Measurements from ENCODE around the gene CDC7. TPM values are rescaled to one million over a fixed set of nuclear protein-coding genes. Genes with fewer than 3 reads are reported as not detected.

Gene CDC7
- total and polyA plus RNA-seq, 2 donors (not counting 1 experiment from before 2014, with no cell fraction given) = 3.9 to 7.4 TPM

DNA sequence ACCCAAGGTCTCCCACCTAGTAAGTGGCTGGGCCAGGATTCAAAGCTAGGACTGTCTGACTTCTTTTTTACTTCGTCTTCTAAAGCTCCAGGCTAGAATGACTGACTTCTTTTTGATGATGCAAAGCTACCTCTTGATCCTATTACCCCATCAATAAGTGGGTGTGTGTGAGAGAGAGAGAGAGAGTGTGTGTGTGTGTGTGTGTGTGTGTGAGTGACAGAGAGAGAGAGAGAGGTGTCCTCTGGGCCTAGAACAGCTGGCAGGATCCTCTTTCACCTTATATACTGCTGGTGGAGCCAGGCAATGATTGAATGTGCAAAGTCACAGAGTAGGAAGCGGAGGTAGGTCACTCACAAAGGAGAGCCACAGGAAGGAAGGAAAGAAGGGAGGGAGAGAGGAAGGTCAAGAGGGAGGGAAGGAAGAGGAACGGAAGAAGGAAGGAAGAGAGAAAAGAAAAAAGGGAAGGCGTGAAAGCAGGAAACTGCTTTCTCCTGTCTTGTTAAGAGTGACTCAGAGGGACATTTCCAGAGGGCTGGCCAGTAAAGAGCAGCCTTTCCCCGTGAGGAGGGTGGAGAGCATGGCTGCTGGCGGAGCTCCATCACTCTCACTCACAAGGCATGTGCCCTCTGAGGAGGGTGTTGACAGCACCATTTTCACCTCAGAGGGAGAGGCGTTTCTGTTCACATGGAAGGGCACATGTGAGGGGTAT, 68.9 kb downstream of the CDC7 start:
- Histone ChIP-seq H3K9ac (ENCODE audit: low read length) (no peak overlapping the region), H3K9me3 (ENCODE audit: control extremely low read depth in 1 of 3, control insufficient read depth in 2 of 3, insufficient read depth in 1 of 3, low read length in 2 of 3) (no peaks in the 10 kb centered on the region), H3K79me2 (ENCODE audit: control insufficient read depth, insufficient read depth, low read length) (no peaks in the 10 kb centered on the region), H4K20me1 (ENCODE audit: control insufficient read depth, insufficient read depth, low read length, poor library complexity, severe bottlenecking) (no peaks in the 10 kb centered on the region), H3K36me3 (replicated peaks in 1 of 2; ENCODE audit: control extremely low read depth in 1 of 2, control insufficient read depth in 1 of 2, extremely low read depth in 1 of 2, insufficient read depth in 2 of 2, low read length in 1 of 2) (no peaks in the 10 kb centered on the region), H3K27me3 (replicated peaks in 1 of 4; ENCODE audit: control extremely low read depth in 1 of 4, control insufficient read depth in 3 of 4, insufficient read depth in 4 of 4, low read length in 3 of 4) (no peaks in the 10 kb centered on the region), H3K27ac (ENCODE audit: low read length in 2 of 2) (no peak overlapping the region), H2AFZ (ENCODE audit: insufficient read depth, low read depth, low read length, poor library complexity, severe bottlenecking) (peak overlapping the region; percentile 2), H3K4me3 (ENCODE audit: control extremely low read depth in 1 of 5, extremely low read depth in 1 of 5, insufficient read depth in 1 of 5, low read depth in 2 of 5, low read length in 4 of 5) (no peak overlapping the region), H3K4me1 (ENCODE audit: control insufficient read depth in 2 of 2, insufficient read depth in 2 of 2, low read length in 2 of 2) (peaks cover 25 to 28% of the 10 kb centered on the region in 2 donors), H3K4me2 (replicated peaks; ENCODE audit: low read depth, low read length, poor library complexity, severe bottlenecking) (no peak overlapping the region)
- ATAC-seq (ENCODE audit: low read depth) = no peak
- Mint-ChIP-seq H3K27me3 (no peaks in the 10 kb centered on the region), H3K9me3 (ENCODE audit: insufficient read depth) (no peaks in the 10 kb centered on the region), H3K27ac (peak overlapping the region; percentile 28), H3K4me3 (no peak overlapping the region), H3K4me1 (peaks cover 28% of the 10 kb centered on the region)
- TF ChIP-seq, protein P1, sequence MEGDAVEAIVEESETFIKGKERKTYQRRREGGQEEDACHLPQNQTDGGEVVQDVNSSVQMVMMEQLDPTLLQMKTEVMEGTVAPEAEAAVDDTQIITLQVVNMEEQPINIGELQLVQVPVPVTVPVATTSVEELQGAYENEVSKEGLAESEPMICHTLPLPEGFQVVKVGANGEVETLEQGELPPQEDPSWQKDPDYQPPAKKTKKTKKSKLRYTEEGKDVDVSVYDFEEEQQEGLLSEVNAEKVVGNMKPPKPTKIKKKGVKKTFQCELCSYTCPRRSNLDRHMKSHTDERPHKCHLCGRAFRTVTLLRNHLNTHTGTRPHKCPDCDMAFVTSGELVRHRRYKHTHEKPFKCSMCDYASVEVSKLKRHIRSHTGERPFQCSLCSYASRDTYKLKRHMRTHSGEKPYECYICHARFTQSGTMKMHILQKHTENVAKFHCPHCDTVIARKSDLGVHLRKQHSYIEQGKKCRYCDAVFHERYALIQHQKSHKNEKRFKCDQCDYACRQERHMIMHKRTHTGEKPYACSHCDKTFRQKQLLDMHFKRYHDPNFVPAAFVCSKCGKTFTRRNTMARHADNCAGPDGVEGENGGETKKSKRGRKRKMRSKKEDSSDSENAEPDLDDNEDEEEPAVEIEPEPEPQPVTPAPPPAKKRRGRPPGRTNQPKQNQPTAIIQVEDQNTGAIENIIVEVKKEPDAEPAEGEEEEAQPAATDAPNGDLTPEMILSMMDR (IDR thresholded peaks at IDR 0.05) = no peak
- TF ChIP-seq EZH2 (IDR thresholded peaks at IDR 0.05; ENCODE audit: borderline replicate concordance, insufficient read depth, low read depth, low read length, poor library complexity, severe bottlenecking) = no peak
- ChIA-PET POLR2A (no interaction called here), CTCF (no interaction called here)
- DNase-seq = no peak
- 70% methylated on average over 4 of the region's 7 CpGs for WGBS (ENCODE audit: insufficient coverage)
- intact Hi-C loops (cut with micrococcal nuclease) = no loop called here

DNA sequence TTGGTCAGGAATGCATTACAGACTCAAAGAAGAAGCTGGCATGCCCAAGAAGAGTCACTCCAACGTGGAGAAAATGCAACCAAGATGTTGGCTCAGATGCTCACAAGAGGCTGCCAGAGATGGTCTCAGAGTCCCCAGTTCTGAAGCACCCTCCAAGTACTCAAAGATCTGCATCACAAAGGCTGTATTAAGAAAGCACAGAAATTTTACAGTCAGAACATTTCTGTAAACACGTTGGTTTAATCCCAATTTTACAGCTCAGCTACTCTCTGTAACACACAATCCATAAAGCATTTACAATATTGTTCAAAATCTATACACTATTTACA, 69.4 kb downstream of the CDC7 start:
- TF ChIP-seq, protein P1 (IDR thresholded peaks at IDR 0.05) = no peak
- no peak for TF ChIP-seq EZH2 (IDR thresholded peaks at IDR 0.05; ENCODE audit: borderline replicate concordance, insufficient read depth, low read depth, low read length, poor library complexity, severe bottlenecking)
- H3K9me3 Mint-ChIP-seq (ENCODE audit: insufficient read depth) = no peaks in the 10 kb centered on the region
- H3K4me3 ChIP-seq (ENCODE audit: control extremely low read depth in 1 of 5, extremely low read depth in 1 of 5, insufficient read depth in 1 of 5, low read depth in 2 of 5, low read length in 4 of 5) = no peak overlapping the region
- H3K79me2 ChIP-seq (ENCODE audit: control insufficient read depth, insufficient read depth, low read length) = no peaks in the 10 kb centered on the region
- H2AFZ ChIP-seq (ENCODE audit: insufficient read depth, low read depth, low read length, poor library complexity, severe bottlenecking) = no peak overlapping the region
- H3K4me2 ChIP-seq (replicated peaks; ENCODE audit: low read depth, low read length, poor library complexity, severe bottlenecking) = no peak overlapping the region
- H3K9me3 ChIP-seq (ENCODE audit: control extremely low read depth in 1 of 3, control insufficient read depth in 2 of 3, insufficient read depth in 1 of 3, low read length in 2 of 3) = no peaks in the 10 kb centered on the region
- no peaks in the 10 kb centered on the region for H3K27me3 ChIP-seq (replicated peaks in 1 of 4; ENCODE audit: control extremely low read depth in 1 of 4, control insufficient read depth in 3 of 4, insufficient read depth in 4 of 4, low read length in 3 of 4)
- DNase-seq (no peak), ATAC-seq (ENCODE audit: low read depth) (no peak)
- H3K27ac Mint-ChIP-seq = no peak overlapping the region
- H3K9ac ChIP-seq (ENCODE audit: low read length) = no peak overlapping the region
- CTCF ChIA-PET = no interaction called here
- no peak overlapping the region for H3K4me3 Mint-ChIP-seq
- no peaks in the 10 kb centered on the region for H3K27me3 Mint-ChIP-seq
- H4K20me1 ChIP-seq (ENCODE audit: control insufficient read depth, insufficient read depth, low read length, poor library complexity, severe bottlenecking) = no peaks in the 10 kb centered on the region
- peaks cover 28% of the 10 kb centered on the region for H3K4me1 Mint-ChIP-seq
- POLR2A ChIA-PET = no interaction called here
- intact Hi-C loops (cut with micrococcal nuclease) = no loop called here
- H3K27ac ChIP-seq (ENCODE audit: low read length in 2 of 2) = no peak overlapping the region
- WGBS (ENCODE audit: insufficient coverage) = 69% methylated on average over 2 of the region's 2 CpGs
- H3K36me3 ChIP-seq (replicated peaks in 1 of 2; ENCODE audit: control extremely low read depth in 1 of 2, control insufficient read depth in 1 of 2, extremely low read depth in 1 of 2, insufficient read depth in 2 of 2, low read length in 1 of 2) = no peaks in the 10 kb centered on the region
- H3K4me1 ChIP-seq (ENCODE audit: control insufficient read depth in 2 of 2, insufficient read depth in 2 of 2, low read length in 2 of 2) = peaks cover 25 to 28% of the 10 kb centered on the region in 2 donors

Measured in B cell (primary cell).